HEK293 (cell line): ENCODE measurements around the gene HSCB.

ENCODE experiments used
- EGR2 ChIP-seq: fragments of 450-650 bp; formaldehyde crosslinking; IDR thresholded peaks from 2 replicates; pipeline ENCODE4 v1.5.1; 2016; ENCODE audit warnings: low read depth, missing biosample characterization, missing genetic modification characterization
- HOXC10 ChIP-seq: sonication (generic); formaldehyde crosslinking; IDR thresholded peaks from 2 replicates; pipeline ENCODE4 v1.8.1; 2023; ENCODE audit warnings: mild to moderate bottlenecking, missing genetic modification reagents
- RBAK ChIP-seq: fragments of 450-650 bp; formaldehyde crosslinking; IDR thresholded peaks from 2 replicates; pipeline ENCODE4 v1.5.1; 2016; ENCODE audit warnings: missing biosample characterization, missing genetic modification characterization
- SCRT2 ChIP-seq: fragments of 450-650 bp; formaldehyde crosslinking; IDR thresholded peaks from 2 replicates; pipeline ENCODE4 v1.5.1; 2016; ENCODE audit warnings: missing biosample characterization, missing genetic modification characterization
- SP3 ChIP-seq: fragments of 450-650 bp; formaldehyde crosslinking; IDR thresholded peaks from 2 replicates; pipeline ENCODE4 v1.5.1; 2016; ENCODE audit warnings: missing biosample characterization, missing genetic modification characterization
- TCF7L2 ChIP-seq: IDR thresholded peaks from 2 replicates; pipeline ENCODE4 v1.6.1; 2011; ENCODE audit warnings: low read depth, mild to moderate bottlenecking, inconsistent platforms, low read length, moderate library complexity, borderline replicate concordance
- ZBTB20 ChIP-seq: fragments of 450-650 bp; formaldehyde crosslinking; IDR thresholded peaks from 2 replicates; pipeline ENCODE4 v1.5.1; 2016; ENCODE audit warnings: missing biosample characterization, missing genetic modification characterization
- ZBTB48 ChIP-seq: fragments of 450-650 bp; formaldehyde crosslinking; IDR thresholded peaks from 2 replicates; pipeline ENCODE4 v1.5.1; 2016; ENCODE audit warnings: missing biosample characterization, missing genetic modification characterization
- ZFP69B ChIP-seq: fragments of 450-650 bp; formaldehyde crosslinking; IDR thresholded peaks from 2 replicates; pipeline ENCODE4 v1.5.1; 2016; ENCODE audit warnings: missing biosample characterization, missing genetic modification characterization
- ZNF138 ChIP-seq: fragments of 450-650 bp; formaldehyde crosslinking; IDR thresholded peaks from 2 replicates; pipeline ENCODE4 v1.5.1; 2016; ENCODE audit warnings: missing biosample characterization, missing genetic modification characterization, borderline replicate concordance
- ZNF175 ChIP-seq: fragments of 450-650 bp; formaldehyde crosslinking; IDR thresholded peaks from 2 replicates; pipeline ENCODE4 v1.5.1; 2016; ENCODE audit warnings: missing biosample characterization, missing genetic modification characterization
- ZNF184 ChIP-seq: fragments of 450-650 bp; IDR thresholded peaks from 2 replicates; pipeline ENCODE4 v1.5.1; 2018; ENCODE audit warnings: missing biosample characterization, mild to moderate bottlenecking, missing genetic modification characterization
- ZNF221 ChIP-seq: fragments of 450-650 bp; formaldehyde crosslinking; IDR thresholded peaks from 2 replicates; pipeline ENCODE4 v1.5.1; 2017; ENCODE audit warnings: missing biosample characterization, missing genetic modification characterization, borderline replicate concordance
- ZNF24 ChIP-seq: fragments of 450-650 bp; formaldehyde crosslinking; IDR thresholded peaks from 2 replicates; pipeline ENCODE4 v1.5.1; 2016; ENCODE audit warnings: missing biosample characterization, missing genetic modification characterization
- ZNF335 ChIP-seq: fragments of 450-650 bp; formaldehyde crosslinking; conservative IDR thresholded peaks from 2 replicates; pipeline ENCODE4 v1.5.1; 2016; ENCODE audit warnings: missing biosample characterization, missing genetic modification characterization
- ZNF624 ChIP-seq: fragments of 450-650 bp; formaldehyde crosslinking; IDR thresholded peaks from 2 replicates; pipeline ENCODE4 v1.5.1; 2017; ENCODE audit warnings: missing biosample characterization, missing genetic modification characterization
- ZNF670 ChIP-seq: fragments of 450-650 bp; formaldehyde crosslinking; IDR thresholded peaks from 2 replicates; pipeline ENCODE4 v1.5.1; 2016; ENCODE audit warnings: missing biosample characterization, missing genetic modification characterization, low read depth
- ZNF701 ChIP-seq: fragments of 450-650 bp; formaldehyde crosslinking; IDR thresholded peaks from 2 replicates; pipeline ENCODE4 v1.5.1; 2016; ENCODE audit warnings: missing biosample characterization, missing genetic modification characterization
- ZNF768 ChIP-seq: fragments of 450-650 bp; formaldehyde crosslinking; IDR thresholded peaks from 2 replicates; pipeline ENCODE4 v1.5.1; 2018; ENCODE audit warnings: missing biosample characterization, mild to moderate bottlenecking, missing genetic modification characterization
- ZNF776 ChIP-seq: fragments of 450-650 bp; formaldehyde crosslinking; IDR thresholded peaks from 2 replicates; pipeline ENCODE4 v1.5.0; 2017; ENCODE audit warnings: missing biosample characterization, missing genetic modification characterization, borderline replicate concordance
- ZNF785 ChIP-seq: fragments of 450-650 bp; formaldehyde crosslinking; IDR thresholded peaks from 2 replicates; pipeline ENCODE4 v1.5.1; 2016; ENCODE audit warnings: missing biosample characterization, missing genetic modification characterization
- ZNF837 ChIP-seq: fragments of 450-650 bp; formaldehyde crosslinking; IDR thresholded peaks from 2 replicates; pipeline ENCODE4 v1.5.1; 2016; ENCODE audit warnings: missing biosample characterization, missing genetic modification characterization
- ZXDB ChIP-seq: fragments of 450-650 bp; formaldehyde crosslinking; IDR thresholded peaks from 2 replicates; pipeline ENCODE4 v1.5.1; 2016; ENCODE audit warnings: missing biosample characterization, missing genetic modification characterization
- TF ChIP-seq, protein P1 (sequence below): fragments of 450-650 bp; formaldehyde crosslinking; IDR thresholded peaks from 2 replicates; pipeline ENCODE4 v1.5.1; 2017; ENCODE audit warnings: missing biosample characterization, missing genetic modification characterization
- TF ChIP-seq, protein P2 (sequence below): IDR thresholded peaks from 2 replicates; pipeline ENCODE4 v1.6.1; 2011; ENCODE audit warnings: mild to moderate bottlenecking, low read depth, low read length, borderline replicate concordance
- TF ChIP-seq, protein P3 (sequence below): fragments of 450-650 bp; formaldehyde crosslinking; IDR thresholded peaks from 2 replicates; pipeline ENCODE4 v1.5.1; 2016; ENCODE audit warnings: missing biosample characterization, missing genetic modification characterization
- TF ChIP-seq, protein P4 (sequence below): fragments of 450-650 bp; formaldehyde crosslinking; IDR thresholded peaks from 2 replicates; pipeline ENCODE4 v1.5.1; 2016; ENCODE audit warnings: missing biosample characterization, missing genetic modification characterization
- TF ChIP-seq, protein P5 (sequence below): fragments of 450-650 bp; formaldehyde crosslinking; IDR thresholded peaks from 2 replicates; pipeline ENCODE4 v1.5.1; 2016; ENCODE audit warnings: missing biosample characterization, missing genetic modification characterization, borderline replicate concordance

Gene HSCB

DNA sequence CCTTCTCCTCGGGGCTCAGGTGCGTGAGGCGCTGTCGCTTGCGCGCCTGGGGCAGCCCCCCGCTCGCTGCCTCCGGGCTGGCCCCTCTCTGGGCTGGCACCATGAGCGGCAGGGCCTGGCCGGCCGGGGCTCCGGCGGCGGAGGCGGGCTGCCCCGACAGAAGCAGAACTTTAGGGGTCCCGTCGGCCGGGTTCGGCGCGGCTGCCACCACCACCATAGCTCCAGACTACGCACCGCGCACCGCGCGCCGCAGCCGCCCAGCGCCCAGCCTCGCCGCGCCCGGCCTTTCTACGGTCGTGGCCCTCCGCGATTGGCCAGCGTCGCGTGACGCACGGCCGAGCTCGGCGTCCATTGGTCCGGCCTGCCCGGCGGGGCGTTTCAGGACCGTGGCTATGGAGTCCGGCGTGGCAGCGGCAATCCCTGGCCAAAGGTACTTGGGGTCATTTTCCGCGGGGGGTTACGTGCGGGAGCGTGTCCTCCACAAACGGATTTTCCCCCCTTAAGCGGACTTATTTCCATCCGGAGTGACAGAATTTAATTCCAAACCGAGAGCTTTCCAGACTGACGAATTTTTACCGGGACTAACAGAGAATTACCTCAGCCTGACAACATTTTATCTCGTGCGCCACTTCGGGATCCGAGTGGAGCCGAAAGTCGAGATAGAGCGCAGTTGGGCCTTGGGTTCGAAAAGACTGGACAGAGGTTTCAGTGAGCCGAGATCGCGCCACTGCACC is 58.6 kb downstream of the HSCB start, which contains the start of gene XBP1 (continued):
- no peak for TF ChIP-seq HOXC10 (CRISPR knock-in tag)
- TF ChIP-seq ZBTB20 (tag by site-specific recombination): peak; percentile 60
- no peak for TF ChIP-seq ZNF785 (tag by site-specific recombination)
- no peak for TF ChIP-seq ZNF221 (tag by site-specific recombination)
- 0 out of 2 replicates have a peak, but pooled peaks have one; percentile 35 for TF ChIP-seq ZNF24 (tag by site-specific recombination)
- TF ChIP-seq ZFP69B: peak; percentile 76; the same call in 1 of the 2 replicates
- TF ChIP-seq ZBTB48: no peak; the same call in 1 of the 2 replicates
- no peak for TF ChIP-seq SP3 (tag by site-specific recombination)
- no peak for TF ChIP-seq EGR2 (tag by site-specific recombination)
- TF ChIP-seq, protein P1, sequence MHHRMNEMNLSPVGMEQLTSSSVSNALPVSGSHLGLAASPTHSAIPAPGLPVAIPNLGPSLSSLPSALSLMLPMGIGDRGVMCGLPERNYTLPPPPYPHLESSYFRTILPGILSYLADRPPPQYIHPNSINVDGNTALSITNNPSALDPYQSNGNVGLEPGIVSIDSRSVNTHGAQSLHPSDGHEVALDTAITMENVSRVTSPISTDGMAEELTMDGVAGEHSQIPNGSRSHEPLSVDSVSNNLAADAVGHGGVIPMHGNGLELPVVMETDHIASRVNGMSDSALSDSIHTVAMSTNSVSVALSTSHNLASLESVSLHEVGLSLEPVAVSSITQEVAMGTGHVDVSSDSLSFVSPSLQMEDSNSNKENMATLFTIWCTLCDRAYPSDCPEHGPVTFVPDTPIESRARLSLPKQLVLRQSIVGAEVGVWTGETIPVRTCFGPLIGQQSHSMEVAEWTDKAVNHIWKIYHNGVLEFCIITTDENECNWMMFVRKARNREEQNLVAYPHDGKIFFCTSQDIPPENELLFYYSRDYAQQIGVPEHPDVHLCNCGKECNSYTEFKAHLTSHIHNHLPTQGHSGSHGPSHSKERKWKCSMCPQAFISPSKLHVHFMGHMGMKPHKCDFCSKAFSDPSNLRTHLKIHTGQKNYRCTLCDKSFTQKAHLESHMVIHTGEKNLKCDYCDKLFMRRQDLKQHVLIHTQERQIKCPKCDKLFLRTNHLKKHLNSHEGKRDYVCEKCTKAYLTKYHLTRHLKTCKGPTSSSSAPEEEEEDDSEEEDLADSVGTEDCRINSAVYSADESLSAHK (tag by site-specific recombination): no peak
- TF ChIP-seq, protein P2, sequence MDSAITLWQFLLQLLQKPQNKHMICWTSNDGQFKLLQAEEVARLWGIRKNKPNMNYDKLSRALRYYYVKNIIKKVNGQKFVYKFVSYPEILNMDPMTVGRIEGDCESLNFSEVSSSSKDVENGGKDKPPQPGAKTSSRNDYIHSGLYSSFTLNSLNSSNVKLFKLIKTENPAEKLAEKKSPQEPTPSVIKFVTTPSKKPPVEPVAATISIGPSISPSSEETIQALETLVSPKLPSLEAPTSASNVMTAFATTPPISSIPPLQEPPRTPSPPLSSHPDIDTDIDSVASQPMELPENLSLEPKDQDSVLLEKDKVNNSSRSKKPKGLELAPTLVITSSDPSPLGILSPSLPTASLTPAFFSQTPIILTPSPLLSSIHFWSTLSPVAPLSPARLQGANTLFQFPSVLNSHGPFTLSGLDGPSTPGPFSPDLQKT: no peak
- no peak for TF ChIP-seq ZNF768 (tag by site-specific recombination)
- no peak for TF ChIP-seq RBAK (tag by site-specific recombination)
- TF ChIP-seq ZNF701 (tag by site-specific recombination): no peak
- no peak for TF ChIP-seq ZNF624 (tag by site-specific recombination)
- TF ChIP-seq ZNF138 (tag by site-specific recombination): no peak
- TF ChIP-seq, protein P3, sequence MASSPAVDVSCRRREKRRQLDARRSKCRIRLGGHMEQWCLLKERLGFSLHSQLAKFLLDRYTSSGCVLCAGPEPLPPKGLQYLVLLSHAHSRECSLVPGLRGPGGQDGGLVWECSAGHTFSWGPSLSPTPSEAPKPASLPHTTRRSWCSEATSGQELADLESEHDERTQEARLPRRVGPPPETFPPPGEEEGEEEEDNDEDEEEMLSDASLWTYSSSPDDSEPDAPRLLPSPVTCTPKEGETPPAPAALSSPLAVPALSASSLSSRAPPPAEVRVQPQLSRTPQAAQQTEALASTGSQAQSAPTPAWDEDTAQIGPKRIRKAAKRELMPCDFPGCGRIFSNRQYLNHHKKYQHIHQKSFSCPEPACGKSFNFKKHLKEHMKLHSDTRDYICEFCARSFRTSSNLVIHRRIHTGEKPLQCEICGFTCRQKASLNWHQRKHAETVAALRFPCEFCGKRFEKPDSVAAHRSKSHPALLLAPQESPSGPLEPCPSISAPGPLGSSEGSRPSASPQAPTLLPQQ (tag by site-specific recombination): peak; percentile 87; the same call in 1 of the 2 replicates
- no peak for TF ChIP-seq ZNF837 (tag by site-specific recombination)
- no peak for TF ChIP-seq ZNF184 (tag by site-specific recombination)
- peak; percentile 74 for TF ChIP-seq ZNF335 (tag by site-specific recombination)
- no peak for TF ChIP-seq TCF7L2
- no peak for TF ChIP-seq ZNF175 (tag by site-specific recombination)
- TF ChIP-seq, protein P4, sequence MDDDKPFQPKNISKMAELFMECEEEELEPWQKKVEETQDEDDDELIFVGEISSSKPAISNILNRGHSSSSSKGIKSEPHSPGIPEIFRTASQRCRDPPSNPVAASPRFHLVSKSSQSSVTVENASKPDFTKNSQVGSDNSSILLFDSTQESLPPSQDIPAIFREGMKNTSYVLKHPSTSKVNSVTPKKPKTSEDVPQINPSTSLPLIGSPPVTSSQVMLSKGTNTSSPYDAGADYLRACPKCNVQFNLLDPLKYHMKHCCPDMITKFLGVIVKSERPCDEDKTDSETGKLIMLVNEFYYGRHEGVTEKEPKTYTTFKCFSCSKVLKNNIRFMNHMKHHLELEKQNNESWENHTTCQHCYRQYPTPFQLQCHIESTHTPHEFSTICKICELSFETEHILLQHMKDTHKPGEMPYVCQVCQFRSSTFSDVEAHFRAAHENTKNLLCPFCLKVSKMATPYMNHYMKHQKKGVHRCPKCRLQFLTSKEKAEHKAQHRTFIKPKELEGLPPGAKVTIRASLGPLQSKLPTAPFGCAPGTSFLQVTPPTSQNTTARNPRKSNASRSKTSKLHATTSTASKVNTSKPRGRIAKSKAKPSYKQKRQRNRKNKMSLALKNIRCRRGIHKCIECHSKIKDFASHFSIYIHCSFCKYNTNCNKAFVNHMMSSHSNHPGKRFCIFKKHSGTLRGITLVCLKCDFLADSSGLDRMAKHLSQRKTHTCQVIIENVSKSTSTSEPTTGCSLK (tag by site-specific recombination): no peak
- TF ChIP-seq ZNF776 (tag by site-specific recombination): no peak
- peak; percentile 50; the same call in 1 of the 2 replicates for TF ChIP-seq ZXDB (tag by site-specific recombination)
- TF ChIP-seq SCRT2 (tag by site-specific recombination): no peak
- no peak for TF ChIP-seq ZNF670 (tag by site-specific recombination)
- TF ChIP-seq, protein P5, sequence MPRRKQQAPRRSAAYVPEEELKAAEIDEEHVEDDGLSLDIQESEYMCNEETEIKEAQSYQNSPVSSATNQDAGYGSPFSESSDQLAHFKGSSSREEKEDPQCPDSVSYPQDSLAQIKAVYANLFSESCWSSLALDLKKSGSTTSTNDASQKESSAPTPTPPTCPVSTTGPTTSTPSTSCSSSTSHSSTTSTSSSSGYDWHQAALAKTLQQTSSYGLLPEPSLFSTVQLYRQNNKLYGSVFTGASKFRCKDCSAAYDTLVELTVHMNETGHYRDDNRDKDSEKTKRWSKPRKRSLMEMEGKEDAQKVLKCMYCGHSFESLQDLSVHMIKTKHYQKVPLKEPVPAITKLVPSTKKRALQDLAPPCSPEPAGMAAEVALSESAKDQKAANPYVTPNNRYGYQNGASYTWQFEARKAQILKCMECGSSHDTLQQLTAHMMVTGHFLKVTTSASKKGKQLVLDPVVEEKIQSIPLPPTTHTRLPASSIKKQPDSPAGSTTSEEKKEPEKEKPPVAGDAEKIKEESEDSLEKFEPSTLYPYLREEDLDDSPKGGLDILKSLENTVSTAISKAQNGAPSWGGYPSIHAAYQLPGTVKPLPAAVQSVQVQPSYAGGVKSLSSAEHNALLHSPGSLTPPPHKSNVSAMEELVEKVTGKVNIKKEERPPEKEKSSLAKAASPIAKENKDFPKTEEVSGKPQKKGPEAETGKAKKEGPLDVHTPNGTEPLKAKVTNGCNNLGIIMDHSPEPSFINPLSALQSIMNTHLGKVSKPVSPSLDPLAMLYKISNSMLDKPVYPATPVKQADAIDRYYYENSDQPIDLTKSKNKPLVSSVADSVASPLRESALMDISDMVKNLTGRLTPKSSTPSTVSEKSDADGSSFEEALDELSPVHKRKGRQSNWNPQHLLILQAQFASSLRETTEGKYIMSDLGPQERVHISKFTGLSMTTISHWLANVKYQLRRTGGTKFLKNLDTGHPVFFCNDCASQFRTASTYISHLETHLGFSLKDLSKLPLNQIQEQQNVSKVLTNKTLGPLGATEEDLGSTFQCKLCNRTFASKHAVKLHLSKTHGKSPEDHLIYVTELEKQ (tag by site-specific recombination): no peak
